B cell (primary cell): Measurements from ENCODE around the gene APP. TPM values are rescaled to one million over a fixed set of nuclear protein-coding genes. Genes with fewer than 3 reads are reported as not detected.

Experiments used
- ATAC-seq: fragments of 200-7000 bp; cut with Tn5 transposase; one replicate; pipeline ENCODE4 v1.10.0; 2021; ENCODE audit warnings: low read depth, mild to moderate bottlenecking, moderate number of reproducible peaks, moderate library complexity
- CTCF ChIA-PET: fragments of 350-600 bp; sonication (Branson Sonifier 250); formaldehyde crosslinking; loops from one replicate; lab custom pipeline; 2021; ENCODE audit warnings: antibody characterized with exemption, inconsistent platforms; lab: Charles Lee
- POLR2A ChIA-PET: fragments of 350-600 bp; sonication (Branson Sonifier 250); formaldehyde crosslinking; loops from one replicate; lab custom pipeline; 2021; ENCODE audit warnings: antibody characterized with exemption; lab: Charles Lee
- DNase-seq: peaks from one replicate; pipeline ENCODE4 v3.0.0; 2013
- H2AFZ ChIP-seq: 2 replicates; pipeline ENCODE4 v1.6.1; 2012; ENCODE audit warnings: mild to moderate bottlenecking, low read depth, low read length; ENCODE audit not compliant: insufficient read depth, poor library complexity, severe bottlenecking
- H3K27ac ChIP-seq, 2 donors: 1 replicate in 1 of 2; 2 replicates in 1 of 2; pipeline ENCODE4 v1.5.1; 2012 to 2013; ENCODE audit warnings: low read length in 2 of 2, mild to moderate bottlenecking in 2 of 2, moderate library complexity in 1 of 2
- H3K27me3 ChIP-seq, 4 experiments: fragments of 200-600 bp in 1 of 4; sonication (generic) in 1 of 4; replicated peaks in 1 of 4; 1 replicate in 2 of 4; 2 replicates in 2 of 4; pipeline versions ENCODE4 v1.6.1 to v1.7.0; 2013 to 2016; ENCODE audit warnings: low read length in 3 of 4, mild to moderate bottlenecking in 2 of 4, mixed read lengths in 1 of 4, moderate library complexity in 1 of 4; ENCODE audit not compliant: insufficient read depth in 4 of 4, control insufficient read depth in 3 of 4; ENCODE audit errors: control extremely low read depth in 1 of 4
- H3K36me3 ChIP-seq, 2 experiments: replicated peaks in 1 of 2; 1 replicate in 1 of 2; 2 replicates in 1 of 2; pipeline versions ENCODE4 v1.6.1 to v1.7.1; 2013; ENCODE audit warnings: low read length in 1 of 2; ENCODE audit not compliant: insufficient read depth in 2 of 2, control insufficient read depth in 1 of 2; ENCODE audit errors: control extremely low read depth in 1 of 2, extremely low read depth in 1 of 2
- H3K4me1 ChIP-seq, 2 donors: fragments of 200-600 bp in 1 of 2; sonication (generic) in 1 of 2; 1 replicate in 1 of 2; 2 replicates in 1 of 2; pipeline versions ENCODE4 v1.5.1 to v1.6.1; 2013 to 2017; ENCODE audit warnings: low read length in 2 of 2; ENCODE audit not compliant: control insufficient read depth in 2 of 2, insufficient read depth in 2 of 2
- H3K4me2 ChIP-seq: replicated peaks from 2 replicates; pipeline ENCODE3; 2012; ENCODE audit warnings: mild to moderate bottlenecking, low read depth, low read length; ENCODE audit not compliant: poor library complexity, severe bottlenecking
- H3K4me3 ChIP-seq, 5 experiments: fragments of 200-600 bp in 1 of 5; sonication (generic) in 1 of 5; 1 replicate in 3 of 5; 2 replicates in 2 of 5; pipeline versions ENCODE4 v1.5.1 to v1.7.0; 2011 to 2016; ENCODE audit warnings: low read length in 4 of 5, mild to moderate bottlenecking in 4 of 5, low read depth in 2 of 5, control low read depth in 1 of 5, moderate library complexity in 1 of 5; ENCODE audit not compliant: insufficient read depth in 1 of 5; ENCODE audit errors: control extremely low read depth in 1 of 5, extremely low read depth in 1 of 5
- H3K79me2 ChIP-seq: fragments of 200-600 bp; sonication (generic); one replicate; pipeline ENCODE4 v1.6.0; 2016; ENCODE audit warnings: low read length; ENCODE audit not compliant: control insufficient read depth, insufficient read depth
- H3K9ac ChIP-seq: fragments of 200-600 bp; sonication (generic); 2 replicates; pipeline ENCODE4 v1.6.1; 2017; ENCODE audit warnings: mild to moderate bottlenecking, low read length, moderate library complexity
- H3K9me3 ChIP-seq, 3 donors: one replicate each; pipeline versions ENCODE4 v1.6.1 to v1.7.1; 2013; ENCODE audit warnings: low read length in 2 of 3; ENCODE audit not compliant: control insufficient read depth in 2 of 3, insufficient read depth in 1 of 3; ENCODE audit errors: control extremely low read depth in 1 of 3
- H4K20me1 ChIP-seq: 2 replicates; pipeline ENCODE4 v1.6.0; 2012; ENCODE audit warnings: mild to moderate bottlenecking, low read length; ENCODE audit not compliant: insufficient read depth, control insufficient read depth, poor library complexity, severe bottlenecking
- H3K27ac Mint-ChIP-seq: one replicate; pipeline ENCODE4 v1.8.0; 2021; ENCODE audit warnings: mixed read lengths
- H3K27me3 Mint-ChIP-seq: one replicate; pipeline ENCODE4 v1.8.0; 2021; ENCODE audit warnings: mixed read lengths
- H3K4me1 Mint-ChIP-seq: one replicate; pipeline ENCODE4 v1.8.0; 2021; ENCODE audit warnings: mixed read lengths
- H3K4me3 Mint-ChIP-seq: one replicate; pipeline ENCODE4 v1.8.0; 2021; ENCODE audit warnings: mixed read lengths
- H3K9me3 Mint-ChIP-seq: one replicate; pipeline ENCODE4 v1.8.0; 2022; ENCODE audit warnings: mixed read lengths; ENCODE audit not compliant: insufficient read depth
- CTCF ChIP-seq: fragments of 200-600 bp; IDR thresholded peaks from one replicate; pipeline ENCODE4 v1.8.0; 2022; ENCODE audit warnings: antibody characterized with exemption, mild to moderate bottlenecking
- EZH2 ChIP-seq: IDR thresholded peaks from 2 replicates; pipeline ENCODE4 v1.6.1; 2012; ENCODE audit warnings: borderline replicate concordance, low read depth, mild to moderate bottlenecking, moderate library complexity, low read length; ENCODE audit not compliant: insufficient read depth, poor library complexity, severe bottlenecking
- WGBS: methylation state at CpG from one replicate; pipeline ENCODE4 v1.1.5; 2013; ENCODE audit warnings: missing lambda C conversion rate; ENCODE audit not compliant: insufficient coverage; 5-methylcytosine and 5-hydroxymethylcytosine counted together
- intact Hi-C: fragments of 100-400 bp; cut with micrococcal nuclease; formaldehyde crosslinking; loops from one replicate; pipeline ENCODE4 v1.10.0; 2022
- polyA plus RNA-seq: library from polyadenylated mRNA; depleted of rRNA; stranded (reverse); fragments of >200 nt; gene quantifications from 2 replicates; pipeline ENCODE4 v1.2.3, GENCODE V29; 2012
- total RNA-seq, 2 donors: library from RNA; stranded (reverse); fragments of 120-200 nt in 1 of 2; gene quantifications; 1 replicate in 1 of 2; 2 replicates in 1 of 2; pipeline versions ENCODE4 v1.2.3 to v1.2.4, GENCODE V29; 2013 to 2022

APP gene
- total and polyA plus RNA-seq, 2 donors (not counting 1 experiment from before 2014, with no cell fraction given) = 28.3 to 34.7 TPM

- no peak for DNase-seq
- peak overlapping the region; percentile 30 for H2AFZ ChIP-seq
- Mint-ChIP-seq H3K4me1 (peaks cover 8% of the 10 kb centered on the region), H3K27ac (peak overlapping the region; percentile 27), H3K27me3 (no peaks in the 10 kb centered on the region), H3K9me3 (no peaks in the 10 kb centered on the region), H3K4me3 (peak overlapping the region; percentile 24)
- H3K79me2 ChIP-seq = no peaks in the 10 kb centered on the region
- intact Hi-C loops = loop anchor here (5.0 kb wide), 1 partner anchor 63 kb away; no protein-coding TSS in a partner anchor
- ChIA-PET CTCF (interaction anchor here (2.0 kb wide), 1 partner anchor 264 kb away, joined by 4 read pairs; no protein-coding TSS in a partner anchor), POLR2A (interaction anchor here (0.6 kb wide), 1 partner anchor 112 kb away, joined by 3 read pairs; no protein-coding TSS in a partner anchor)
- no peaks in the 10 kb centered on the region for H3K36me3 ChIP-seq
- no CpG with 5 or more reads among the region's 1 CpG for WGBS
- peaks cover 9% of the 10 kb centered on the region in 2 donors for H3K4me1 ChIP-seq
- H3K4me2 ChIP-seq = peak overlapping the region; percentile 37
- H3K9ac ChIP-seq = peak overlapping the region; percentile 7
- no peak for ATAC-seq
- TF ChIP-seq CTCF = no peak
- TF ChIP-seq EZH2 = no peak
- H3K27me3 ChIP-seq = no peaks in the 10 kb centered on the region
- H3K4me3 ChIP-seq = no peak overlapping the region
- no peaks in the 10 kb centered on the region for H3K9me3 ChIP-seq
- H3K27ac ChIP-seq = peak overlapping the region in 1 of 2 donors; percentile 37
- no peaks in the 10 kb centered on the region for H4K20me1 ChIP-seq
Measured at GRCh38 chr21:25904044-25904695, 266.4 kb downstream of the APP start.

- Histone ChIP-seq H3K4me3 (no peak overlapping the region), H3K9me3 (no peaks in the 10 kb centered on the region), H3K4me2 (peak overlapping the region; percentile 37), H4K20me1 (no peaks in the 10 kb centered on the region), H3K79me2 (no peaks in the 10 kb centered on the region), H3K27me3 (no peaks in the 10 kb centered on the region), H3K27ac (peak overlapping the region in 1 of 2 donors; percentile 37), H3K36me3 (no peaks in the 10 kb centered on the region), H3K9ac (peak overlapping the region; percentile 7), H3K4me1 (peaks cover 9% of the 10 kb centered on the region in 2 donors), H2AFZ (peak overlapping the region; percentile 30)
- H3K4me1 Mint-ChIP-seq = peaks cover 8% of the 10 kb centered on the region
- DNase-seq = peak; percentile 42
- H3K27me3 Mint-ChIP-seq = no peaks in the 10 kb centered on the region
- TF ChIP-seq EZH2 (no peak), CTCF (no peak)
- peak overlapping the region; percentile 27 for H3K27ac Mint-ChIP-seq
- ChIA-PET CTCF (interaction anchor here (2.0 kb wide), 1 partner anchor 265 kb away, joined by 4 read pairs; no protein-coding TSS in a partner anchor), POLR2A (interaction anchor here (0.6 kb wide), 1 partner anchor 112 kb away, joined by 3 read pairs; no protein-coding TSS in a partner anchor)
- peak; percentile 92 for ATAC-seq
- H3K4me3 Mint-ChIP-seq = peak overlapping the region; percentile 24
- no peaks in the 10 kb centered on the region for H3K9me3 Mint-ChIP-seq
- 30% methylated on average over 4 of the region's 5 CpGs for WGBS
- intact Hi-C loops = loop anchor here (5.0 kb wide), 1 partner anchor 64 kb away; no protein-coding TSS in a partner anchor
Measured at GRCh38 chr21:25903607-25904006, 267.0 kb downstream of the APP start.
